NCI-H2227 (cell line): ENCODE measurements around the gene OR51S1.
"Not testable (repeated sequence)": the region's sequence is repeated elsewhere in the genome, so short reads cannot be mapped to it uniquely, and the experiment has no call there.

Source experiments
- DNase-seq: peaks from one replicate; lab custom pipeline; 2025; ENCODE audit not compliant: unreplicated experiment; lab: John Stamatoyannopoulos, UW

The OR51S1 gene

GRCh38 chr11:4809246-4809645 is 39.8 kb downstream of the OR51S1 start:
- DNase-seq: no peak

- DNase-seq: no peak
Measured at GRCh38 chr11:4808476-4808875, 40.5 kb downstream of the OR51S1 start.

- DNase-seq: no peak
Measured at GRCh38 chr11:4804280-4804679, 44.7 kb downstream of the OR51S1 start, which contains the start of gene OR52R1. TSS of gene OR52R1 (minus strand) at chr11:4804380. CDS start at chr11:4804380, 0 bp downstream.

- DNase-seq: not testable (repeated sequence)
Measured at GRCh38 chr11:4801316-4801715, 47.7 kb downstream of the OR51S1 start.

GRCh38 chr11:4798427-4799183 is 50.4 kb downstream of the OR51S1 start:
- no peak for DNase-seq
